HepG2 (cell line): ENCODE data around the gene B4GALT5. TPM values are rescaled to one million over a fixed set of nuclear protein-coding genes. Genes with fewer than 3 reads are reported as not detected.
A peak's percentile ranks its signal among the peaks of the same experiment; 100 is the strongest.

Source experiments
- CAMTA2 ChIP-seq: sonication (generic); formaldehyde crosslinking; IDR thresholded peaks from 2 replicates; pipeline ENCODE4 v1.4.0; 2020; ENCODE audit warnings: mild to moderate bottlenecking, missing genetic modification reagents, borderline replicate concordance
- ERF ChIP-seq: IDR thresholded peaks from 2 replicates; pipeline ENCODE4 v1.6.1; 2018; ENCODE audit warnings: missing biosample characterization, missing genetic modification reagents
- IRX3 ChIP-seq: sonication (generic); formaldehyde crosslinking; IDR thresholded peaks from 2 replicates; pipeline ENCODE4 v1.8.1; 2023; ENCODE audit warnings: mild to moderate bottlenecking, low read depth, missing genetic modification reagents, borderline replicate concordance
- KDM4B ChIP-seq: sonication (generic); formaldehyde crosslinking; IDR thresholded peaks from 2 replicates; pipeline ENCODE4 v1.4.0; 2020; ENCODE audit warnings: missing genetic modification reagents
- MEIS2 ChIP-seq: sonication (generic); formaldehyde crosslinking; IDR thresholded peaks from 2 replicates; pipeline ENCODE4 v1.9.0; 2021; ENCODE audit warnings: mild to moderate bottlenecking, missing genetic modification reagents
- MXD1 ChIP-seq: sonication (generic); formaldehyde crosslinking; IDR thresholded peaks from 2 replicates; pipeline ENCODE4 v1.4.0; 2020; ENCODE audit warnings: mild to moderate bottlenecking, missing genetic modification reagents
- PBX3 ChIP-seq: sonication (generic); formaldehyde crosslinking; IDR thresholded peaks from 2 replicates; pipeline ENCODE4 v1.8.1; 2023; ENCODE audit warnings: missing genetic modification reagents, inconsistent platforms, borderline replicate concordance
- PLRG1 ChIP-seq: fragments of 450-650 bp; conservative IDR thresholded peaks from 2 replicates; pipeline ENCODE4 v1.6.1; 2016
- RARG ChIP-seq: sonication (generic); formaldehyde crosslinking; IDR thresholded peaks from 2 replicates; pipeline ENCODE4 v1.4.0; 2020; ENCODE audit warnings: low read depth, mild to moderate bottlenecking, missing genetic modification reagents
- RFX1 ChIP-seq: fragments of 450-650 bp; IDR thresholded peaks from 2 replicates; pipeline ENCODE4 v1.6.1; 2017
- SMAD9 ChIP-seq: sonication (generic); formaldehyde crosslinking; IDR thresholded peaks from 2 replicates; pipeline ENCODE4 v1.5.1; 2020; ENCODE audit warnings: mild to moderate bottlenecking, missing genetic modification reagents
- U2AF1 ChIP-seq: fragments of 200-400 bp; formaldehyde crosslinking; optimal IDR thresholded peaks from 2 replicates; pipeline ENCODE3; 2017; ENCODE audit warnings: mild to moderate bottlenecking, low read depth, low read length
- ZMYM2 ChIP-seq: sonication (generic); formaldehyde crosslinking; IDR thresholded peaks from 2 replicates; pipeline ENCODE4 v1.8.0; 2022; ENCODE audit warnings: mild to moderate bottlenecking, missing genetic modification reagents
- ZNF407 ChIP-seq: sonication (generic); formaldehyde crosslinking; IDR thresholded peaks from one replicate; pipeline ENCODE4 v1.5.1; 2020; ENCODE audit warnings: mild to moderate bottlenecking, missing genetic modification reagents; ENCODE audit errors: not compliant biosample characterization
- ZNF446 ChIP-seq: sonication (generic); formaldehyde crosslinking; IDR thresholded peaks from 2 replicates; pipeline ENCODE4 v1.5.0; 2020; ENCODE audit warnings: mild to moderate bottlenecking, missing genetic modification reagents
- ZNF556 ChIP-seq: sonication (generic); formaldehyde crosslinking; IDR thresholded peaks from 2 replicates; pipeline ENCODE4 v1.4.0; 2020; ENCODE audit warnings: mild to moderate bottlenecking, missing genetic modification reagents, borderline replicate concordance
- ZNF644 ChIP-seq: IDR thresholded peaks from 2 replicates; pipeline ENCODE4 v1.6.1; 2016; ENCODE audit warnings: low read depth
- ZNF709 ChIP-seq: sonication (generic); formaldehyde crosslinking; IDR thresholded peaks from 2 replicates; pipeline ENCODE4 v1.5.0; 2020; ENCODE audit warnings: mild to moderate bottlenecking, missing genetic modification reagents
- ZNF761 ChIP-seq: sonication (generic); formaldehyde crosslinking; conservative IDR thresholded peaks from 2 replicates; pipeline ENCODE4 v1.4.0; 2020; ENCODE audit warnings: mild to moderate bottlenecking, missing genetic modification reagents
- ZNF850 ChIP-seq: sonication (generic); formaldehyde crosslinking; conservative IDR thresholded peaks from 2 replicates; pipeline ENCODE4 v1.9.0; 2021; ENCODE audit warnings: mild to moderate bottlenecking, missing genetic modification reagents
- ZNF878 ChIP-seq: sonication (generic); formaldehyde crosslinking; IDR thresholded peaks from 2 replicates; pipeline ENCODE4 v1.8.1; 2023; ENCODE audit warnings: mild to moderate bottlenecking, missing genetic modification reagents, moderate library complexity
- polyA plus RNA-seq, 8 experiments: library from polyadenylated mRNA; depleted of rRNA in 3 of 8; stranded (reverse) in 7 of 8; unstranded in 1 of 8; fragments of >200 nt; fragmentation: Illumina TruSeq in 4 of 8; extraction: Trizol in 4 of 8; gene quantifications; 2 replicates each; pipeline versions ENCODE4 v1.2.1 to v1.2.3, GENCODE V29; 2011 to 2016; ENCODE audit warnings: low read depth in 4 of 8, missing spikeins in 1 of 8, mixed read lengths in 1 of 8; ENCODE audit not compliant: insufficient read depth in 1 of 8
- total RNA-seq, 5 experiments: library from RNA; depleted of rRNA; stranded (reverse); fragments of >200 nt; fragmentation: Illumina TruSeq; extraction: Trizol; gene quantifications; 2 replicates each; pipeline ENCODE4 v1.2.3, GENCODE V29; 2016; ENCODE audit warnings: low read depth in 1 of 5

B4GALT5 gene
- total and polyA plus RNA-seq, 2 of the 13 experiments (the other 11 are each of a cell fraction or from before 2014, with no cell fraction given) = 27.3 to 30.9 TPM

GRCh38 chr20:49583669-49584417 lies 129.8 kb downstream of the B4GALT5 start (continued):
- TF ChIP-seq PBX3 (CRISPR knock-in tag) = no peak
- TF ChIP-seq ZNF761 (CRISPR knock-in tag) = peak; percentile 94
- peak; percentile 80 for TF ChIP-seq ERF (CRISPR knock-in tag)
- no peak; the same call in 1 of the 2 replicates for TF ChIP-seq IRX3
- TF ChIP-seq ZNF644 (CRISPR knock-in tag) = peak; percentile 96
- TF ChIP-seq ZNF407 (CRISPR knock-in tag) = peak; percentile 93
- TF ChIP-seq PLRG1 = no peak
- no peak for TF ChIP-seq CAMTA2 (CRISPR knock-in tag)
- TF ChIP-seq RFX1 = no peak
- TF ChIP-seq SMAD9 (CRISPR knock-in tag) = no peak; the same call in 1 of the 2 replicates
- TF ChIP-seq MEIS2 (CRISPR knock-in tag) = peak; percentile 39; the same call in 1 of the 2 replicates
- peak; percentile 72 for TF ChIP-seq ZMYM2 (CRISPR knock-in tag)
- TF ChIP-seq ZNF850 (CRISPR knock-in tag) = no peak
- peak; percentile 73; the same call in 1 of the 2 replicates for TF ChIP-seq MXD1 (CRISPR knock-in tag)
- TF ChIP-seq ZNF556 = peak; percentile 97
- no peak for TF ChIP-seq ZNF878 (CRISPR knock-in tag)
- TF ChIP-seq U2AF1 = no peak
- no peak for TF ChIP-seq ZNF446
- peak; percentile 88 for TF ChIP-seq KDM4B (CRISPR knock-in tag)
- TF ChIP-seq ZNF709 (CRISPR knock-in tag) = peak; percentile 71; the same call in 1 of the 2 replicates
- no peak for TF ChIP-seq RARG (CRISPR knock-in tag)
